Right lobe of liver (tissue), 4 donors: ENCODE data around the gene FGFR3.

Experiments
- POLR2A ChIP-seq: fragments of 450-650 bp; IDR thresholded peaks from one replicate; pipeline ENCODE4 v1.6.1; 2017; ENCODE audit warnings: antibody characterized with exemption, mild to moderate bottlenecking
- TF ChIP-seq, protein P1 (sequence below), 4 donors: fragments of 200-600 bp in 3 of 4; fragments of 450-650 bp in 1 of 4; IDR thresholded peaks; one replicate each; pipeline versions ENCODE4 v1.5.1 to v1.8.0; 2016 to 2022; ENCODE audit warnings: antibody characterized with exemption in 4 of 4, mild to moderate bottlenecking in 2 of 4
- donor health status: DM: no; HTN: no; CAD: no.
- donor health status: DM: no; HTN: no; CAD: no.
- donor health status: DM: no; HTN: yes; CAD: no.

- TF ChIP-seq, protein P1, sequence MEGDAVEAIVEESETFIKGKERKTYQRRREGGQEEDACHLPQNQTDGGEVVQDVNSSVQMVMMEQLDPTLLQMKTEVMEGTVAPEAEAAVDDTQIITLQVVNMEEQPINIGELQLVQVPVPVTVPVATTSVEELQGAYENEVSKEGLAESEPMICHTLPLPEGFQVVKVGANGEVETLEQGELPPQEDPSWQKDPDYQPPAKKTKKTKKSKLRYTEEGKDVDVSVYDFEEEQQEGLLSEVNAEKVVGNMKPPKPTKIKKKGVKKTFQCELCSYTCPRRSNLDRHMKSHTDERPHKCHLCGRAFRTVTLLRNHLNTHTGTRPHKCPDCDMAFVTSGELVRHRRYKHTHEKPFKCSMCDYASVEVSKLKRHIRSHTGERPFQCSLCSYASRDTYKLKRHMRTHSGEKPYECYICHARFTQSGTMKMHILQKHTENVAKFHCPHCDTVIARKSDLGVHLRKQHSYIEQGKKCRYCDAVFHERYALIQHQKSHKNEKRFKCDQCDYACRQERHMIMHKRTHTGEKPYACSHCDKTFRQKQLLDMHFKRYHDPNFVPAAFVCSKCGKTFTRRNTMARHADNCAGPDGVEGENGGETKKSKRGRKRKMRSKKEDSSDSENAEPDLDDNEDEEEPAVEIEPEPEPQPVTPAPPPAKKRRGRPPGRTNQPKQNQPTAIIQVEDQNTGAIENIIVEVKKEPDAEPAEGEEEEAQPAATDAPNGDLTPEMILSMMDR (IDR thresholded peaks at IDR 0.05): no peak
- no peak for TF ChIP-seq POLR2A
These were observed 4.7 kb upstream of the FGFR3 start for GRCh38 chr4:1788254-1788973.
